Astrocyte (in vitro differentiated cells and primary cell): Measurements from ENCODE around the gene DNAJC15. TPM values are rescaled to one million over a fixed set of nuclear protein-coding genes. Genes with fewer than 3 reads are reported as not detected.
"Not testable (repeated sequence)": the region's sequence is repeated elsewhere in the genome, so short reads cannot be mapped to it uniquely, and the experiment has no call there.

Experiments used
- DNase-seq: peaks from one replicate; pipeline ENCODE4 v3.0.0-alpha.2; 2010; ENCODE audit warnings: low read depth
- FAIRE-seq: peaks from 2 replicates; lab custom pipeline; 2011; peaks lifted over from hg19 to GRCh38; lab: Jason Lieb, UNC
- H2AFZ ChIP-seq: 2 replicates; pipeline ENCODE4 v1.6.0; 2012; ENCODE audit warnings: low read depth, low read length, inconsistent platforms
- H3K27ac ChIP-seq: 2 replicates; pipeline ENCODE4 v1.5.1; 2011; ENCODE audit warnings: low read depth, low read length, inconsistent platforms
- H3K27me3 ChIP-seq: 2 replicates; pipeline ENCODE4 v1.6.0; 2011; ENCODE audit warnings: low read length, inconsistent platforms; ENCODE audit not compliant: insufficient read depth
- H3K36me3 ChIP-seq: 2 replicates; pipeline ENCODE4 v1.5.1; 2011; ENCODE audit warnings: low read length, inconsistent platforms; ENCODE audit not compliant: insufficient read depth
- H3K4me1 ChIP-seq: 2 replicates; pipeline ENCODE4 v1.5.1; 2011; ENCODE audit warnings: low read length, inconsistent platforms; ENCODE audit not compliant: insufficient read depth
- H3K4me2 ChIP-seq: 2 replicates; pipeline ENCODE4 v1.6.0; 2012; ENCODE audit warnings: low read length, inconsistent platforms
- H3K4me3 ChIP-seq: 2 replicates; pipeline ENCODE4 v1.5.1; 2011; ENCODE audit warnings: low read depth, mild to moderate bottlenecking, low read length, inconsistent platforms; ENCODE audit not compliant: insufficient read depth
- H3K79me2 ChIP-seq: 2 replicates; pipeline ENCODE4 v1.6.0; 2012; ENCODE audit warnings: mild to moderate bottlenecking, low read length, inconsistent platforms; ENCODE audit not compliant: insufficient read depth
- H3K9ac ChIP-seq: 2 replicates; pipeline ENCODE4 v1.6.0; 2012; ENCODE audit warnings: mild to moderate bottlenecking, low read length, inconsistent platforms
- H3K9me3 ChIP-seq: 2 replicates; pipeline ENCODE4 v1.5.1; 2012; ENCODE audit warnings: low read depth, mild to moderate bottlenecking, low read length, inconsistent platforms; ENCODE audit not compliant: insufficient read depth
- H4K20me1 ChIP-seq: 2 replicates; pipeline ENCODE4 v1.6.0; 2012; ENCODE audit warnings: low read length, inconsistent platforms; ENCODE audit not compliant: insufficient read depth
- H3K27ac Mint-ChIP-seq: one replicate; pipeline ENCODE4 v1.8.0; 2021; ENCODE audit warnings: mild to moderate bottlenecking, mixed read lengths; ENCODE audit not compliant: unreplicated experiment
- H3K27me3 Mint-ChIP-seq: one replicate; pipeline ENCODE4 v1.8.0; 2021; ENCODE audit warnings: low read depth, mixed read lengths; ENCODE audit not compliant: unreplicated experiment
- H3K36me3 Mint-ChIP-seq: one replicate; pipeline ENCODE4 v1.8.0; 2021; ENCODE audit warnings: low read depth, mixed read lengths; ENCODE audit not compliant: unreplicated experiment
- H3K4me1 Mint-ChIP-seq: one replicate; pipeline ENCODE4 v1.8.0; 2021; ENCODE audit warnings: low read depth, mixed read lengths; ENCODE audit not compliant: unreplicated experiment
- H3K4me3 Mint-ChIP-seq: one replicate; pipeline ENCODE4 v1.8.0; 2021; ENCODE audit warnings: mild to moderate bottlenecking, moderate library complexity, mixed read lengths; ENCODE audit not compliant: unreplicated experiment
- H3K9me3 Mint-ChIP-seq: one replicate; pipeline ENCODE4 v1.8.0; 2021; ENCODE audit warnings: mild to moderate bottlenecking, mixed read lengths; ENCODE audit not compliant: unreplicated experiment
- EZH2 ChIP-seq: IDR thresholded peaks from 2 replicates; pipeline ENCODE4 v1.6.1; 2012; ENCODE audit warnings: mild to moderate bottlenecking, low read length, inconsistent platforms; ENCODE audit not compliant: insufficient read depth
- total RNA-seq: library from RNA; stranded (reverse); gene quantifications from 2 replicates; pipeline ENCODE4 v1.2.1, GENCODE V29; 2021
- TF ChIP-seq, protein P1 (sequence below): IDR thresholded peaks from 2 replicates; pipeline ENCODE4 v1.5.1; 2011; ENCODE audit warnings: low read depth, mild to moderate bottlenecking, inconsistent platforms, low read length, moderate library complexity; ENCODE audit not compliant: insufficient read depth

Gene DNAJC15
- total RNA-seq, 1 donor from 2014 or later = 13.8 TPM

DNA sequence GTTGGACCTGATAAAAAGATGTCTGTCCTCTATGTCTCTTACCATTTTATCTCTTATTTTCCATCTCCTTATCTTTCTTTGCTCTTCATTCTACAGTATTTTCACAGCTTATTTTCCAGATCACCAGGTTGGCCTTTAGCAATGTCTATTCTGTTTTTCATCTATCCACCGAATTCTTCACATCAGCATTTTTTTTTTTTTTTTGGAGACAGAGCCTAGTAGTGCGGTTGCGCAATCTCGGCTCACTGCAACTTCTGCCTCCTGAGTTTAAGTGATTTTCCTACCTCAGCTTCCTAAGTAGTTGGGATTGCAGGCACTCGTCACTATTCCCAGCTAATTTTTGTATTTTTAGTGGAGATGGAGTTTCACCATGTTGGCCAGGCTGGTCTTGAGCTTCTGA is 49.0 kb downstream of the DNAJC15 start:
- Histone ChIP-seq H3K27ac (no peak overlapping the region), H3K27me3 (no peaks in the 10 kb centered on the region), H3K79me2 (no peaks in the 10 kb centered on the region), H3K4me1 (no peaks in the 10 kb centered on the region), H3K4me2 (no peak overlapping the region), H3K9me3 (no peaks in the 10 kb centered on the region), H3K36me3 (peaks cover 3% of the 10 kb centered on the region), H2AFZ (no peak overlapping the region), H3K4me3 (no peak overlapping the region), H4K20me1 (peaks cover 3% of the 10 kb centered on the region), H3K9ac (no peak overlapping the region)
- no peaks in the 10 kb centered on the region for H3K27me3 Mint-ChIP-seq
- H3K9me3 Mint-ChIP-seq = no peaks in the 10 kb centered on the region
- peaks cover 18% of the 10 kb centered on the region for H3K4me1 Mint-ChIP-seq
- no peak overlapping the region for H3K4me3 Mint-ChIP-seq
- no peak for FAIRE-seq
- no peak overlapping the region for H3K27ac Mint-ChIP-seq
- peaks cover 10% of the 10 kb centered on the region for H3K36me3 Mint-ChIP-seq
- TF ChIP-seq, protein P1, sequence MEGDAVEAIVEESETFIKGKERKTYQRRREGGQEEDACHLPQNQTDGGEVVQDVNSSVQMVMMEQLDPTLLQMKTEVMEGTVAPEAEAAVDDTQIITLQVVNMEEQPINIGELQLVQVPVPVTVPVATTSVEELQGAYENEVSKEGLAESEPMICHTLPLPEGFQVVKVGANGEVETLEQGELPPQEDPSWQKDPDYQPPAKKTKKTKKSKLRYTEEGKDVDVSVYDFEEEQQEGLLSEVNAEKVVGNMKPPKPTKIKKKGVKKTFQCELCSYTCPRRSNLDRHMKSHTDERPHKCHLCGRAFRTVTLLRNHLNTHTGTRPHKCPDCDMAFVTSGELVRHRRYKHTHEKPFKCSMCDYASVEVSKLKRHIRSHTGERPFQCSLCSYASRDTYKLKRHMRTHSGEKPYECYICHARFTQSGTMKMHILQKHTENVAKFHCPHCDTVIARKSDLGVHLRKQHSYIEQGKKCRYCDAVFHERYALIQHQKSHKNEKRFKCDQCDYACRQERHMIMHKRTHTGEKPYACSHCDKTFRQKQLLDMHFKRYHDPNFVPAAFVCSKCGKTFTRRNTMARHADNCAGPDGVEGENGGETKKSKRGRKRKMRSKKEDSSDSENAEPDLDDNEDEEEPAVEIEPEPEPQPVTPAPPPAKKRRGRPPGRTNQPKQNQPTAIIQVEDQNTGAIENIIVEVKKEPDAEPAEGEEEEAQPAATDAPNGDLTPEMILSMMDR = no peak
- TF ChIP-seq EZH2 = no peak
- no peak for DNase-seq

DNA sequence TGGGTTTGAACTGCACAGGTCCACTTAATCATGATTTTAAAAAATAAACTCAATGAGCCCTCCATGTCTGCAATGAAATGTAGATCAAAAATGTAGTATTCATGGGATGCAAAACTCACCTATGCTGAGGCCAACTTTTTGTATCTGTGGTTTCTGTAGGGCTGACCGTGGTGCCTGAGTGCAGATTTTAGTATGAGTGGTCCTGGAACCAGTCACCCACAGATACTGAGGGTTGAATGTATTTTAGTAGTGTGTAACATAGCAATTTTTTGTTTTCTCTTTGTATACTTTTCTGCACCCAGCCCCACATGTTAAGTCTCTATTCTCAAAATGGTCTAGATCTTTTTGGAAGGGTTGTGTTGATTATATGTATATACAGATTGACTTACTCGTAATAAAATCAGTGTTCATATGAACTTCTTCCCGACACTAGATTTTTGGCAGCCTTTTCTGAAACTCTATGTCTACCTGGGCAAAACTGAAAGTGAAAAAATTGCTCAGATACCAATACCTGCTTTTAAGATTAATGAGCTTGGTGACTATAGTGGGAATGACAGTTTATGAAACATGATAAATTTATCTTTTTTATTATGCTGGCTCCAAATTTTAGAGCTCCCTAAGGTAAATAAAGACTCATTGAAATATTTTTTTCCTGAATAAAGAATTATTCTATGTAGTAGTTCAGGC is 51.6 kb downstream of the DNAJC15 start:
- Histone ChIP-seq H4K20me1 (peaks cover 3% of the 10 kb centered on the region), H3K4me3 (no peak overlapping the region), H3K9ac (no peak overlapping the region), H2AFZ (no peak overlapping the region), H3K4me2 (no peak overlapping the region), H3K79me2 (no peaks in the 10 kb centered on the region), H3K27me3 (no peaks in the 10 kb centered on the region), H3K36me3 (no peaks in the 10 kb centered on the region), H3K4me1 (no peaks in the 10 kb centered on the region), H3K27ac (no peak overlapping the region), H3K9me3 (no peaks in the 10 kb centered on the region)
- no peak for DNase-seq
- TF ChIP-seq, protein P1 = no peak
- no peak for TF ChIP-seq EZH2
- no peak for FAIRE-seq
- Mint-ChIP-seq H3K27ac (no peak overlapping the region), H3K36me3 (peaks cover 9% of the 10 kb centered on the region), H3K4me3 (no peak overlapping the region), H3K9me3 (no peaks in the 10 kb centered on the region), H3K27me3 (no peaks in the 10 kb centered on the region), H3K4me1 (peaks cover 27% of the 10 kb centered on the region)

DNA sequence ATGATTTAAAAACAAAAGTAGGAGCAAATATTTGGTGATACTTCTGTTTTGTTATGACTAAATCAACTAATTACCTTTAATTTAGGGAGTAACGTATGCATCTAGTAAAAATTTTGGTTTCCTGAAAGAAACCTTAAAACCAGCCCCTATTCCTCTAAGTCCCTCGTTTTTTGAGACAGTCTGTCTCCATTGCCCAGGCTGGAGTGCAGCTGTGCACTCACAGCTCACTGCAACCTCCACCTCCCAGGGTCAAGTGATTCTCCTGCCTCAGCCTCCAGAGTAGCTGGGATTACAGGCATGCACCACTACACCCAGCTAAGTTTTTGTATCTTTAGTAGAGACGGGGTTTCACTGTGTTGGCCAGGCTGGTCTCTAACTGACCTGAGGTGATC is 52.1 kb downstream of the DNAJC15 start:
- not testable (repeated sequence) for H3K27ac Mint-ChIP-seq, DNase-seq, H3K9ac ChIP-seq, H3K27me3 ChIP-seq, H3K27ac ChIP-seq, H3K4me2 ChIP-seq, FAIRE-seq, H4K20me1 ChIP-seq, H3K9me3 ChIP-seq, H3K4me3 ChIP-seq, H3K36me3 ChIP-seq, H3K4me1 ChIP-seq, H3K27me3 Mint-ChIP-seq, H3K9me3 Mint-ChIP-seq, H2AFZ ChIP-seq, H3K4me3 Mint-ChIP-seq, H3K79me2 ChIP-seq
- Mint-ChIP-seq H3K36me3 (peaks cover 13% of the 10 kb centered on the region), H3K4me1 (peaks cover 27% of the 10 kb centered on the region)
